Activated CD8-positive, alpha-beta memory T cell treated with anti-CD3 and anti-CD28 coated beads, Interleukin-2, amount 10 ng/mL, durations not matched to agents 7 days and 5 days (primary cell): Measurements from ENCODE around the gene CALML4. TPM values are rescaled to one million over a fixed set of nuclear protein-coding genes. Genes with fewer than 3 reads are reported as not detected.
A peak's percentile ranks its signal among the peaks of the same experiment; 100 is the strongest.
"Not testable (repeated sequence)": the region's sequence is repeated elsewhere in the genome, so short reads cannot be mapped to it uniquely, and the experiment has no call there.

Source experiments
- ATAC-seq: fragments of 150-1000 bp; cut with Tn5 transposase; one replicate; pipeline ENCODE4 v1.10.0; 2021; ENCODE audit warnings: moderate library complexity
- CTCF ChIA-PET: fragments of 350-600 bp; sonication (Branson Sonifier 250); formaldehyde crosslinking; loops from one replicate; lab custom pipeline; 2021; ENCODE audit warnings: antibody characterized with exemption; lab: Charles Lee
- DNase-seq: peaks from one replicate; pipeline ENCODE4 v3.0.0-alpha.2; 2020
- H3K27ac Mint-ChIP-seq: one replicate; pipeline ENCODE4 v1.8.0; 2021; ENCODE audit warnings: mild to moderate bottlenecking, mixed read lengths
- H3K27me3 Mint-ChIP-seq: one replicate; pipeline ENCODE4 v1.8.0; 2021; ENCODE audit warnings: mixed read lengths
- H3K36me3 Mint-ChIP-seq: one replicate; pipeline ENCODE4 v1.8.0; 2021; ENCODE audit warnings: mild to moderate bottlenecking, mixed read lengths
- H3K4me1 Mint-ChIP-seq: one replicate; pipeline ENCODE4 v1.8.0; 2021; ENCODE audit warnings: mixed read lengths
- H3K4me3 Mint-ChIP-seq: one replicate; pipeline ENCODE4 v1.8.0; 2021; ENCODE audit warnings: mild to moderate bottlenecking, moderate library complexity, mixed read lengths
- H3K9me3 Mint-ChIP-seq: one replicate; pipeline ENCODE4 v1.8.0; 2022; ENCODE audit warnings: low read depth, mixed read lengths
- total RNA-seq, 2 experiments: library from RNA; stranded (reverse); gene quantifications; one replicate each; pipeline ENCODE4 v1.2.3, GENCODE V29; 2021

The CALML4 gene
- total RNA-seq, 2 experiments from 2014 or later = 11.1 to 13.1 TPM

DNA sequence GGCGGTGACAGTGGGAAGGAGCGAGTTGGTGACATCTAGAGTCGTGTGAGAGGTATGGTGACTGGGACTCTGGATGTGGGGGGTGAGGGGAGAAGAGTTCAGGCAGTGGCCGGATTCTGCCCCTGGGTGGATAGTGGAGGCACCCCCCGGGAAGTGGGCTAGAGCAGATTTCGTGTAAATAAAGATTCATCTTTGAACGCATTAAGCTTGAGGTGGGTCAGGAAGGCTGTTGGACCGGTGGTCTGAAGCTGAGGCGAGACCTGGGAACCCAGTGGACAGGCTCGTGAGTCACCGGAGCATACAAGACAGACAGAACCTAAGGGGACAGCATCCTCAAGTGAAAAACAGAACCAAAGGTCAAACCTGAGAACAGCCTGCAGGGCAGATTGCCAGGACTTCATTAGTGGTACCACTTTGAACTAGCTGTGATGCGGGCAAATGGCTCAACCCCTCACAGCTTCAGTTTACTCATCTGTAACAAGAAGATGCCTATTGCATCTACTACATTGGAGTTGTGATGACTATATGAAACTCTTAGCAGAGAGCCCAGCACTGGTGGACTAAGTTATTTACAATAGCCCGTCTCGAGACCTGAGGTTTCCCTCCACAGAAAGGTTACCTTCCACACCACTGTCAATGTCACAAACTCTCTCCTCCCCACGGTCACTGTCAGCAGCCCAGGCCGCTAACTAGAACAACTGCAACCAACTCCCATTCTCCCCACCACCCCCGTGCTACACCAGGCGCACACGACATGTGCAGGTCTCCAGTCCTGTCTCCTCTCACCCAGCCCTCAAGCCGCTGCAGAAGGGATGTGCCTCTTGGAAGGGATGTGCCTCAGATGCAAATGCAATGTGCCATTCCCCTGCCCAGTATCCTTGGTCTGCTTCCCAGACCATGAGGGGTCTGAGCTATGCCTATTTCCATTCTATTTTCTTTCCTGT lies 25.3 kb upstream of the CALML4 start:
- CTCF ChIA-PET = interaction anchor here (1.1 to 3.3 kb wide), 3 partner anchors 23 to 367 kb away, joined by 3 to 12 read pairs (median 3); no protein-coding TSS in a partner anchor
- H3K27me3 Mint-ChIP-seq = peaks cover 8% of the 10 kb centered on the region
- peak overlapping the region; percentile 81 for H3K4me3 Mint-ChIP-seq
- DNase-seq (no peak), ATAC-seq (no peak)
- peaks cover 9% of the 10 kb centered on the region for H3K36me3 Mint-ChIP-seq
- no peaks in the 10 kb centered on the region for H3K9me3 Mint-ChIP-seq
- H3K27ac Mint-ChIP-seq = peak overlapping the region; percentile 66
- H3K4me1 Mint-ChIP-seq = peaks cover 30% of the 10 kb centered on the region

DNA sequence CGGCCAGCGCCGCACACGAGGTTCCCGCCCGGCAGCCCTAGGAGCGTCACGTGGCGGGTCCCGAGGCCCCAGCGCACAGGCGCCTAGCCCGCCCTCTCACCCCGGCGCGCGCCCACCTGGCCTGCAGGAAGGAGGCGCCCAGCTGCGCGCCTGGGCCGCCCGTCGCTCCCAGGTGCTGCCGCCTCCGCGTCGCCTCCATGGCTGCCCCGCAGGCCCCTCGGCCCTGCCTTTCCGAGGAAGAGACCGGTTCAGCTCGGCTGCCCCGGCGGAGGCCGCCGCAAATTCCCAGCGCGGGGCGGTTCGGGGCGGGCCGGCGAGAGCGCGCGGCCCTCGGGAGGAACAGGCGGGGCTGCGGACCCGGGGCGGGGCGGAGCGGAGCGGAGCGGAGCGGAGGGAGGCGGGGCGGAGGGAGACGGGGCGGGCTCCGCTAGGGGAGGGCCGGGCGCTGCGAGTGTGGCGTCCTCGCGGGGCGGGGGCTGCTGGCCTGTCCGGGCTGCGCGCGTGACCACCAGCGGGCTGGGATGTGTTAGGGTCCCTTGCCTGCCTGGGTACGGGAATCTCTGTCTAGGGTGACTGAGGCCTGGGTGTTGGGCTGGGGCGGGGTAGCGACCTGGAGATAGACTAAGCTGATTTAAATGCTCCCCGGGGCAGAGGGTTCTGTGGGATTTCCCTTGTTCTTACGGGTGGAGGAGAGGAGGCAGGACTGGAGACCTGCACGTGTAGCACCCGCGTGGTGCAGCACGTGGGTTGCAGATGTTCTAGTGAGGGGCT lies 24.4 kb upstream of the CALML4 start, which contains the start of gene CLN6:
Gene CLN6, minus strand, starts transcription at position 343 of the 771 bp plus-strand sequence. Its CDS starts 144 bp downstream, at position 199.
- Mint-ChIP-seq H3K27ac (peak within 1 kb of the TSS; percentile 79), H3K27me3 (peaks cover 5% of the 10 kb centered on the region), H3K4me3 (peak within 1 kb of the TSS; percentile 93), H3K36me3 (peaks cover 14% of the 10 kb centered on the region), H3K4me1 (peaks cover 39% of the 10 kb centered on the region), H3K9me3 (no peaks in the 10 kb centered on the region)
- DNase-seq (peak; percentile 90), ATAC-seq (peak; percentile 88)
- CTCF ChIA-PET = interaction anchor here (1.1 to 3.3 kb wide), 2 partner anchors 23 to 366 kb away, joined by 3 to 12 read pairs; no protein-coding TSS in a partner anchor

DNA sequence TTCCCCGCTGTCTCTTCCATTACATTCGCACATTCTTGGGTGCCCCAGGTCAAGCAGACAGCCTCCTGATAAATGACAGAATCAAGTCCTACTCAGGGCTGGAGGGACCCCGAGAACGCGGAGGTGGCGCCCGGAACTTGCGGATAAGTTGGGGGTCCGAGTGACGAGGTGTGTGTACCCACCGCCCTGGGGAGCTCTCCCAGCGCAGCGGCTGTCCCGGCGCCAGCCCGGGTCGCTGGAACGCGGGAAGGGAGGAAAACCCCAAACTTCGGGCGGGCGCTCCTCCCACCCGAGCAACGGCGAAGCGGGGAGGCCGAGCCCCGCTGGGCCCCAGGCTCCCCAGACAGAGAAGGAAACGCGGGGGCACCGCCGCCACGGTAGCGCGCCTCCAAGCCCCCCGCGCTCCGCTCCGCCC lies 23.8 kb upstream of the CALML4 start:
- peak overlapping the region; percentile 79 for H3K27ac Mint-ChIP-seq
- H3K27me3 Mint-ChIP-seq = peaks cover 5% of the 10 kb centered on the region
- peak; percentile 10 for ATAC-seq
- peak overlapping the region; percentile 93 for H3K4me3 Mint-ChIP-seq
- DNase-seq = no peak
- CTCF ChIA-PET = interaction anchor here (0.9 to 4.8 kb wide), 4 partner anchors 18 to 366 kb away, joined by 3 to 18 read pairs (median 8); no protein-coding TSS in a partner anchor
- H3K36me3 Mint-ChIP-seq = peaks cover 16% of the 10 kb centered on the region
- H3K9me3 Mint-ChIP-seq = no peaks in the 10 kb centered on the region
- peaks cover 43% of the 10 kb centered on the region for H3K4me1 Mint-ChIP-seq

DNA sequence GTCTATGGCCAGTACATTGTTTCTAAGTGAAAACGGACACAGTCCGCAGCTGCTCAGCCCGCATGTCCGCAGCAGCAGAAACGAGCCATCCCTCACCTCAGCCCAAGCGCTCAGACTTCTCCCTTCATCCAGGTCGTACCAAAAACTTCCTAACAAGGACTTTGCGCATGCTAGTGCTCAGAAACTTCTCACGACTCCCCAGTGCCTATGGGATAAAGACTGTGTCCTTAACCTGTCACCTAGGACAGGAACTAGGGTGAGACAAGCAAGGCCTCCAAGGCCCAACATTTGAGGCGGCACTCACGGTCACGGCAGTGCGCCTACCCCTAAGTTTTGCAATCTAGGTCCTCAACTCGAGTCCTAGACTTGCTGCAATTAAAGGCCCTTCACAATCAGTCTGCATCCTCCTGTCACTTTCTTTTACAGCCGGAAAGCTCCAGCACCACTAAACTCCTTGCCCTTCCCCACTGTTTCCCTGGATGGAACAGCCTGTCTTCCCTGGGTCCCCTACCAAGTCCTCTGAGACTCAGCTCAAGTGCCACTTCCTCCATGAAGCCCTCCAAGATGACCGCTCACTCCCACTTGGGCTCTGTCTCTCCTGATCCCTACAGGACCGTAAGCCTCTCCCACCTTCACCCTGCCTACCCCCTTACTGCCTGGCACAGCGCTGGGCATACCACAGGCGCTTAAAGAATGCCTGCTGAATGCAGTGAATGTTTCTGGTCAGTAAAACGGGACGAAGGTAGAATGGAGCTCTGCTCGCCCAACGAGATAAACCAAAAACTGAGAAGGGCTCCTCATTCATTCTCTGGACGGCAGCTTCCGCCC lies 23.2 kb upstream of the CALML4 start:
- peaks cover 44% of the 10 kb centered on the region for H3K4me1 Mint-ChIP-seq
- peaks cover 18% of the 10 kb centered on the region for H3K36me3 Mint-ChIP-seq
- H3K9me3 Mint-ChIP-seq = no peaks in the 10 kb centered on the region
- DNase-seq (no peak), ATAC-seq (no peak)
- H3K4me3 Mint-ChIP-seq = peak overlapping the region; percentile 93
- CTCF ChIA-PET = interaction anchor here (0.5 to 4.8 kb wide), 4 partner anchors 8 to 78 kb away, joined by 3 to 18 read pairs (median 8); no protein-coding TSS in a partner anchor
- H3K27me3 Mint-ChIP-seq = peaks cover 5% of the 10 kb centered on the region
- peak overlapping the region; percentile 79 for H3K27ac Mint-ChIP-seq

DNA sequence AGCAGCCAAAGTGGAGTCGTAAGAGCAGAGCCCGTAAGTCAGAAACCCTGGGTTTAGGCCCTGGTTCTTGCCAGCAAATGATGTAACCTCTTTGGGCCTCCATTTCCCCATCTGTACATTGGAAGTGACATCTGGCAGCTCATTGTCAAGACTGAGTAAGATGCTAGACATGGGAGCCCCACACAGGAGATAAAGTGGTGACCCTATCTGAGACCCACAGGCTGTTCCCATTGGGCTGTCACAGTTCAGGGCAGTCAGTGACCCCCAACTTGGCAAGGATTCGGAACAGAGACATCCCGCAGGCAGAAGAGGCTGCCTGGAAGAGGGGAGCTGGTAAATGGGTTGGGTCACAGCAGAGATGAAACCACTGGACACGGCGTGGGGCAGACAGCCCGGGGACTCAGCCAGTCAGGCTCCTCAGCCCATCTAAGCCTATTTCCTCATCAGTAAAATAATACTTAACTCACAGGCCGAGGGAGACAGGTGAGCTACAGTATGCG lies 22.6 kb upstream of the CALML4 start:
- H3K27ac Mint-ChIP-seq = peak overlapping the region; percentile 79
- ATAC-seq = no peak
- DNase-seq = no peak
- no peaks in the 10 kb centered on the region for H3K9me3 Mint-ChIP-seq
- peaks cover 5% of the 10 kb centered on the region for H3K27me3 Mint-ChIP-seq
- H3K4me1 Mint-ChIP-seq = peaks cover 46% of the 10 kb centered on the region
- H3K4me3 Mint-ChIP-seq = peak overlapping the region; percentile 93
- peaks cover 23% of the 10 kb centered on the region for H3K36me3 Mint-ChIP-seq
- CTCF ChIA-PET = interaction anchor here (0.5 to 4.8 kb wide), 3 partner anchors 9 to 25 kb away, joined by 3 to 18 read pairs (median 12); no protein-coding TSS in a partner anchor

DNA sequence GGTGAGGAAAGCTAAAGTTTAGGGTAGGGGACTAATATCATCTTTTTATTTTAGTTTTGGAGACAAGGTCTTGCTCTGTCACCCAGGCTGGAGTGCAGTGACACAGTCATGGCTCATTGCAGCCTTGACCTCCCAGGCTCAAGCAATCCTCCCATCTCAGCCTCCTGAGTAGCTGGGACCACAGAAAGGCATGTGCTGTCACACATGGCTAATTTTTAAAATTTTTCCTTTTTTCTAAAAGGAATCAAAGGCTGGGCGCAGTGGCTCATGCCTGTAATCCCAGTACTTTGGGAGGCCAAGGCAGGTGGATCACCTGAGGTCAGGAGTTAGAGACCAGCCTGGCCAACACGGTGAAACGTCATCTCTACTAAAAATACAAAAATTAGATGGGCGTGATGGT lies 20.3 kb upstream of the CALML4 start:
- not testable (repeated sequence) for H3K27me3 Mint-ChIP-seq, ATAC-seq, H3K9me3 Mint-ChIP-seq, DNase-seq
- Mint-ChIP-seq H3K4me3 (peak overlapping the region; percentile 42), H3K27ac (peak overlapping the region; percentile 77), H3K4me1 (peaks cover 43% of the 10 kb centered on the region), H3K36me3 (peaks cover 25% of the 10 kb centered on the region)
- CTCF ChIA-PET = interaction anchor here (1.3 to 4.8 kb wide), 4 partner anchors 9 to 362 kb away, joined by 4 to 18 read pairs (median 6); no protein-coding TSS in a partner anchor

DNA sequence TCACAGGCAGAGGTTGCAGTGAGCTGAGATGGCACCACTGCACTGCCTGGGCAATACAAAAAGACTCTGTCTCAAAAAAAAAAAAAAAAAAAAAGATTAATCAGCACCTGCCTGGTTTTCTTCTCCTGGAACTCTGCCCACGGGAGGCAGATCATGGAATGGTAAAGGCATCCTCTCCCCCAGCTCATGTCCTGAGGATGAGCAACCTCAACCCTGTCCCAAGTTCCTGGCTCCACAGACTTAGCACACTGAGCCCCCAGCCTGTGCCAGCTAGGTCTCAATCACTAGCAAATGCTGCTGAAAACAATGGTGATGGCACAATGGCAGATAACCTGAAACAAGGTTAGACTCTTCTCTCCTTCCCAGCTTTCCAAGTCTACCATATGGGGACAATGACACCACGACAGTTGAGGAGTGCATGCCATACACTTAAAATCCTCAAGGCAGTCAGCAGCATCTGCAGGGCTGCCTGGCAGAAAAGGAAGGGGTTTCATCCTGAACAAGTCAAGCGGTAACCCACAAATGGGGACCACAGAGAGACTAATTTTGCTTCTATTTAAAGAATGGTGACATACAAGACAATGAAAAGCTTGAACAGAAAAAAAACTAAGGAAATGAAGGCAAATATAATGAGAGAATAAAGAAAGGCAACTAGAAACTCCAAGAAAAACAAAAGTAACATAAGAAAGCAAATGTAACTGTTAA lies 19.6 kb upstream of the CALML4 start:
- CTCF ChIA-PET = interaction anchor here (1.3 to 4.8 kb wide), 5 partner anchors 8 to 361 kb away, joined by 3 to 18 read pairs (median 5); no protein-coding TSS in a partner anchor
- Mint-ChIP-seq H3K27ac (peak overlapping the region; percentile 77), H3K4me3 (peak overlapping the region; percentile 42), H3K9me3 (no peaks in the 10 kb centered on the region), H3K27me3 (no peaks in the 10 kb centered on the region), H3K36me3 (peaks cover 30% of the 10 kb centered on the region), H3K4me1 (peaks cover 38% of the 10 kb centered on the region)
- DNase-seq (peak; percentile 75), ATAC-seq (no peak)

DNA sequence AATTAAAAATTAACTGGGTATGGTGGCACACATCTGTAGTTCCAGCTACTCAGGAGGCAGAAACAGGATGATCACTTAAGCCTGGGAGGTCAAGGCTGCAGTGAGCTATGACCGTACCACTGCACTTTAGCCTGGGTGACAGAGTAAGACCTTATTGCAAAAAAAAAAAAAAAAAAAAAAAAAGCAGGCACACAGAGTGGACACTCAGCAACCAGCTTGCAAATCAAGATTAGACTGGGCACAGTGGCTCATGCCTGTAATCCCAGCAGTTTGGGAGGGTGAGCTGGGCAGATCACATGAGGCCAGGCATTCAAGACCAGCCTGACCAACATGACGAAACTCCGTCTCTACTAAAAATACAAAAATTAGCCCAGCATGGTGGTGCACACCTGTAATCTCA lies 19.0 kb upstream of the CALML4 start:
- H3K4me3 Mint-ChIP-seq = no peak overlapping the region
- ATAC-seq (no peak), DNase-seq (no peak)
- peaks cover 38% of the 10 kb centered on the region for H3K4me1 Mint-ChIP-seq
- CTCF ChIA-PET = interaction anchor here (1.3 to 2.0 kb wide), 3 partner anchors 8 to 82 kb away, joined by 3 to 7 read pairs (median 5); no protein-coding TSS in a partner anchor
- no peaks in the 10 kb centered on the region for H3K27me3 Mint-ChIP-seq
- H3K36me3 Mint-ChIP-seq = peaks cover 30% of the 10 kb centered on the region
- H3K9me3 Mint-ChIP-seq = no peaks in the 10 kb centered on the region
- H3K27ac Mint-ChIP-seq = peak overlapping the region; percentile 36

DNA sequence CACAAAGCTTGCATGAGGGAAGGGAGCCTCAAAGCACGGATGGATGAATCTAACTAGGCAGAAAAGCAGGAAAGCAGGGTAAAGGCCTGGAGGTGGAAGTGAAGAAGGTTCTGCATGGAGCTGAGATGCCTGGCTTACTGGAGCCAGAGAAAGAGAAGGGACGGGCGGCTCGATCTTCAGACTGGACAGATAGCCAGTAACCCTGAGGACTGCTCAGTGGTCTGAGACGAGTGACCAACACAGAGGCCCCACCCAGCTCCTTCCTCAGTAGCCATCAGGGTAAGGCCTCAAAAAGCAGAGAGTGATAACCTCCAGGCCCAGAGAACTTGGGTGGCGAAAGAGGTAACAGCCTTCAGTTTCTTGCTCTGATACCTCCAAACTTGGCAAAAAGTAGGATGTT lies 18.0 kb upstream of the CALML4 start:
- CTCF ChIA-PET = no interaction called here

DNA sequence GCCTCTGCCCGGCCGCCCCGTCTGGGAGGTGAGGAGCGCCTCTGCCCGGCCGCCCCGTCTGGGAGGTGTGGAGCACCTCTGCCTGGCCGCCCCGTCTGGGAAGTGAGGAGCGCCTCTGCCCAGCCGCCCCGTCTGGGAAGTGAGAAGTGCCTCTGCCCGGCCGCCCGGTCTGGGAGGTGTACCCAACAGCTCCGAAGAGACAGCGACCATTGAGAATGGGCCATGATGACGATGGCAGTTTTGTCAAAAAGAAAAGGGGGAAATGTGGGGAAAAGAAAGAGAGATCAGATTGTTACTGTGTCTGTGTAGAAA lies 17.3 kb upstream of the CALML4 start:
- CTCF ChIA-PET, H3K27ac Mint-ChIP-seq, ATAC-seq, H3K9me3 Mint-ChIP-seq, H3K4me3 Mint-ChIP-seq, H3K27me3 Mint-ChIP-seq: not testable (repeated sequence)
- H3K36me3 Mint-ChIP-seq = peaks cover 27% of the 10 kb centered on the region
- peak; percentile 12 for DNase-seq
- peaks cover 25% of the 10 kb centered on the region for H3K4me1 Mint-ChIP-seq

More for the DNA sequence above, 18.0 kb upstream of the CALML4 start:
- no peak for ATAC-seq
- DNase-seq = no peak
- no peaks in the 10 kb centered on the region for H3K27me3 Mint-ChIP-seq
- peaks cover 25% of the 10 kb centered on the region for H3K36me3 Mint-ChIP-seq
- H3K4me1 Mint-ChIP-seq = peaks cover 33% of the 10 kb centered on the region
- H3K4me3 Mint-ChIP-seq = no peak overlapping the region
- no peak overlapping the region for H3K27ac Mint-ChIP-seq
- no peaks in the 10 kb centered on the region for H3K9me3 Mint-ChIP-seq

DNA sequence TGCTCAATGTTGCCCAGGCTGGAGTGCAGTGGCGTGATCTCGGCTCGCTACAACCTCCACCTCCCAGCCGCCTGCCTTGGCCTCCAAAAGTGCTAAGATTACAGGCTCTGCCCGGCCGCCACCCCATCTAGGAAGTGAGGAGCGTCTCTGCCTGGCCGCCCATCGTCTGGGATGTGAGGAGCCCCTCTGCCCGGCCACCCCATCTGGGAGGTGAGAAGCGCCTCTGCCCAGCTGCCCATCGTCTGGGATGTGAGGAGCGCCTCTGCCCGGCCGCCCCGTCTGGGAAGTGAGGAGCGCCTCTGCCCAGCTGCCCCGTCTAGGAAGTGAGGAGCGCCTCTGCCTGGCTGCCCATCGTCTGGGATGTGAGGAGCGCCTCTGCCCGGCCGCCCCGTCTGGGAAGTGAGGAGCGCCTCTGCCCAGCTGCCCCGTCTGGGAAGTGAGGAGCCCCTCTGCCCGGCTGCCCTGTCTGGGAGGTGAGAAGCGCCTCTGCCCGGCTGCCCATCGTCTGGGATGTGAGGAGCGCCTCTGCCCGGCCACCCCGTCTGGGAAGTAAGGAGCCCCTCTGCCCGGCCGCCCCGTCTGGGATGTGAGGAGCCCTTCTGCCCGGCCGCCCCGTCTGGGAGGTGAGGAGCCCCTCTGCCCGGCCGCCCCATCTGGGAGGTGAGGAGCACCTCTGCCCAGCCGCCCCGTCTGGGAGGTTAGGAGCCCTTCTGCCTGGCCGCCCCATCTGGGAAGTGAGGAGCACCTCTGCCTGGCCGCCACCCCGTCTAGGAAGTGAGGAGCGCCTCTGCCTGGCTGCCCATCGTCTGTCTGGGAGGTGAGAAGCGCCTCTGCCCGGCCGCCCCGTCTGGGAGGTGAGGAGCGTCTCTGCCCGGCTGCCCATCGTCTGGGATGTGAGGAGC lies 16.6 kb upstream of the CALML4 start:
- H3K4me3 Mint-ChIP-seq, H3K27ac Mint-ChIP-seq, H3K27me3 Mint-ChIP-seq, H3K9me3 Mint-ChIP-seq, ATAC-seq, CTCF ChIA-PET: not testable (repeated sequence)
- Mint-ChIP-seq H3K36me3 (peaks cover 27% of the 10 kb centered on the region), H3K4me1 (peaks cover 22% of the 10 kb centered on the region)
- peak; percentile 4 for DNase-seq
